HCT116 (cell line): ENCODE results near the gene UBE2E1. TPM values are rescaled to one million over a fixed set of nuclear protein-coding genes. Genes with fewer than 3 reads are reported as not detected.

Experiments
- ATAC-seq: fragments of 200-7000 bp; cut with Tn5 transposase; 2 replicates; pipeline ENCODE4 v1.9.1; 2020; ENCODE audit warnings: mild to moderate bottlenecking, moderate library complexity
- BruUV-seq: library from RNA; stranded (reverse); fragments of 400-500 nt; replicated peaks from 2 replicates; lab custom pipeline; 2021; lab: Mats Ljungman, UMichigan
- CTCF ChIA-PET: fragments of 300-600 bp; sonication (Branson Sonifier 250); formaldehyde crosslinking; loops from one replicate; lab custom pipeline; 2021; ENCODE audit warnings: antibody characterized with exemption; lab: Charles Lee
- POLR2A ChIA-PET: fragments of 300-600, 350-600 bp; sonication (Branson Sonifier 250); formaldehyde crosslinking; loops from one replicate; lab custom pipeline; 2021; ENCODE audit warnings: antibody characterized with exemption; lab: Charles Lee
- RAD21 ChIA-PET, 2 experiments: fragments of 300-600 bp; sonication (Branson Sonifier 250); formaldehyde crosslinking; loops; one replicate each; lab custom pipeline; 2023; ENCODE audit warnings: low total read pairs in 2 of 2; ENCODE audit not compliant: uncharacterized antibody in 2 of 2, unreplicated experiment in 2 of 2, low non-redundant PET in 1 of 2; lab: Charles Lee
- DNase-seq: peaks from one replicate; pipeline ENCODE4 v3.0.0-alpha.2; 2010; ENCODE audit warnings: low read depth, low spot score
- H2AFZ ChIP-seq: fragments of 200-600 bp; shearing (Covaris generic), sonication (generic); 2 replicates; pipeline ENCODE4 v1.6.1; 2017; ENCODE audit warnings: low read depth, mixed run types, mixed read lengths, antibody characterized with exemption, low read length; ENCODE audit not compliant: poor library complexity, severe bottlenecking
- H3K27ac ChIP-seq: 2 replicates; pipeline ENCODE4 v1.5.1; 2012; ENCODE audit warnings: low read depth, low read length
- H3K27me3 ChIP-seq: fragments of 200-600 bp; sonication (generic); 2 replicates; pipeline ENCODE4 v1.6.1; 2016; ENCODE audit warnings: mixed run types, low read length, mixed read lengths; ENCODE audit not compliant: insufficient read depth
- H3K36me3 ChIP-seq, 2 experiments: fragments of 200-500 bp in 1 of 2; fragments of 200-600 bp in 1 of 2; sonication (Bioruptor generic) in 1 of 2; sonication (generic) in 1 of 2; 2 replicates each; pipeline versions ENCODE4 v1.5.1 to v1.6.1; 2014 to 2016; ENCODE audit warnings: low read length in 2 of 2, inconsistent platforms in 1 of 2, mixed read lengths in 1 of 2, mixed run types in 1 of 2; ENCODE audit not compliant: insufficient read depth in 2 of 2, control insufficient read depth in 1 of 2
- H3K4me1 ChIP-seq, 2 experiments: fragments of 200-600 bp in 1 of 2; sonication (generic) in 1 of 2; 2 replicates each; pipeline versions ENCODE4 v1.5.1 to v1.6.1; 2012 to 2017; ENCODE audit warnings: low read length in 2 of 2, inconsistent platforms in 1 of 2, mild to moderate bottlenecking in 1 of 2, mixed read lengths in 1 of 2, mixed run types in 1 of 2, moderate library complexity in 1 of 2; ENCODE audit not compliant: insufficient read depth in 2 of 2, control insufficient read depth in 1 of 2
- H3K4me2 ChIP-seq: fragments of 200-600 bp; sonication (generic); 2 replicates; pipeline ENCODE4 v1.6.1; 2017; ENCODE audit warnings: mixed run types, low read length, mixed read lengths
- H3K4me3 ChIP-seq, 2 experiments: fragments of 200-600 bp in 1 of 2; sonication (generic) in 1 of 2; replicated peaks in 1 of 2; 2 replicates each; pipeline ENCODE4 v1.5.1; 2011 to 2016; ENCODE audit warnings: low read length in 2 of 2, control low read depth in 1 of 2, low read depth in 1 of 2, mild to moderate bottlenecking in 1 of 2, mixed read lengths in 1 of 2, mixed run types in 1 of 2
- H3K79me2 ChIP-seq: fragments of 200-600 bp; sonication (generic); 2 replicates; pipeline ENCODE4 v1.6.1; 2017; ENCODE audit warnings: mild to moderate bottlenecking, mixed run types, low read length, moderate library complexity, mixed read lengths; ENCODE audit not compliant: insufficient read depth
- H3K9ac ChIP-seq: fragments of 200-600 bp; sonication (generic); 2 replicates; pipeline ENCODE4 v1.6.1; 2016; ENCODE audit warnings: low read length, mixed read lengths
- H3K9me2 ChIP-seq: fragments of 200-600 bp; sonication (generic), shearing (Covaris generic); 2 replicates; pipeline ENCODE4 v1.6.1; 2017; ENCODE audit warnings: mixed run types, mild to moderate bottlenecking, moderate library complexity; ENCODE audit not compliant: insufficient read depth
- H3K9me3 ChIP-seq, 2 experiments: fragments of 200-500 bp in 1 of 2; fragments of 200-600 bp in 1 of 2; sonication (Bioruptor generic) in 1 of 2; sonication (generic) in 1 of 2; 2 replicates each; pipeline ENCODE4 v1.6.1; 2014 to 2017; ENCODE audit warnings: low read length in 2 of 2, mixed read lengths in 2 of 2, inconsistent platforms in 1 of 2, low read depth in 1 of 2, mild to moderate bottlenecking in 1 of 2, mixed run types in 1 of 2, moderate library complexity in 1 of 2; ENCODE audit not compliant: control insufficient read depth in 1 of 2, insufficient read depth in 1 of 2
- H4K20me1 ChIP-seq: fragments of 200-600 bp; sonication (generic), shearing (Covaris generic); 2 replicates; pipeline ENCODE4 v1.6.1; 2017; ENCODE audit warnings: mixed run types, mild to moderate bottlenecking, moderate library complexity; ENCODE audit not compliant: insufficient read depth
- CBX3 ChIP-seq: IDR thresholded peaks from 2 replicates; pipeline ENCODE4 v1.6.1; 2012; ENCODE audit warnings: low read depth
- EGR1 ChIP-seq: IDR thresholded peaks from 2 replicates; pipeline ENCODE4 v1.6.1; 2012; ENCODE audit warnings: low read depth
- FOSL1 ChIP-seq: IDR thresholded peaks from 2 replicates; pipeline ENCODE4 v1.6.1; 2012; ENCODE audit warnings: low read depth
- SP1 ChIP-seq: IDR thresholded peaks from 2 replicates; pipeline ENCODE4 v1.6.1; 2012; ENCODE audit warnings: low read depth
- YY1 ChIP-seq: IDR thresholded peaks from 2 replicates; pipeline ENCODE4 v1.6.1; 2011; ENCODE audit warnings: low read length, low read depth, moderate library complexity, mild to moderate bottlenecking; ENCODE audit not compliant: insufficient replicate concordance; ENCODE audit errors: extremely low read depth
- intact Hi-C: fragments of 100-400 bp; cut with micrococcal nuclease; formaldehyde crosslinking; loops from 2 replicates; pipeline ENCODE4 v1.10.0; 2022
- total RNA-seq: library from RNA; stranded (reverse); gene quantifications from one replicate; pipeline ENCODE4 v1.2.1, GENCODE V29; 2021; ENCODE audit not compliant: unreplicated experiment
- TF ChIP-seq, protein P1 (sequence below): IDR thresholded peaks from 2 replicates; pipeline ENCODE4 v1.6.1; 2011; ENCODE audit warnings: mild to moderate bottlenecking, low read length, moderate library complexity; ENCODE audit not compliant: insufficient replicate concordance; ENCODE audit errors: extremely low read depth

The UBE2E1 gene
- total RNA-seq, 1 experiment from 2014 or later, result 75.1 TPM

- CTCF ChIA-PET, result interaction anchor here (1.3 to 1.7 kb wide), 2 partner anchors 25 to 29 kb away, joined by 4 to 5 read pairs; no protein-coding TSS in a partner anchor
- no peak for TF ChIP-seq YY1
- no peak for TF ChIP-seq EGR1
- no peak for TF ChIP-seq SP1
- no peak for TF ChIP-seq CBX3
- TF ChIP-seq FOSL1, result no peak
- TF ChIP-seq, protein P1, sequence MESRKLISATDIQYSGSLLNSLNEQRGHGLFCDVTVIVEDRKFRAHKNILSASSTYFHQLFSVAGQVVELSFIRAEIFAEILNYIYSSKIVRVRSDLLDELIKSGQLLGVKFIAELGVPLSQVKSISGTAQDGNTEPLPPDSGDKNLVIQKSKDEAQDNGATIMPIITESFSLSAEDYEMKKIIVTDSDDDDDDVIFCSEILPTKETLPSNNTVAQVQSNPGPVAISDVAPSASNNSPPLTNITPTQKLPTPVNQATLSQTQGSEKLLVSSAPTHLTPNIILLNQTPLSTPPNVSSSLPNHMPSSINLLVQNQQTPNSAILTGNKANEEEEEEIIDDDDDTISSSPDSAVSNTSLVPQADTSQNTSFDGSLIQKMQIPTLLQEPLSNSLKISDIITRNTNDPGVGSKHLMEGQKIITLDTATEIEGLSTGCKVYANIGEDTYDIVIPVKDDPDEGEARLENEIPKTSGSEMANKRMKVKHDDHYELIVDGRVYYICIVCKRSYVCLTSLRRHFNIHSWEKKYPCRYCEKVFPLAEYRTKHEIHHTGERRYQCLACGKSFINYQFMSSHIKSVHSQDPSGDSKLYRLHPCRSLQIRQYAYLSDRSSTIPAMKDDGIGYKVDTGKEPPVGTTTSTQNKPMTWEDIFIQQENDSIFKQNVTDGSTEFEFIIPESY, result no peak
- POLR2A ChIA-PET, result interaction anchor here (1.6 kb wide), 1 partner anchor 58 kb away, joined by 5 read pairs; the partner anchor contains the start of genes NKIRAS1 and RPL15
- no TSS peak for BruUV-seq
- DNase-seq (no peak), ATAC-seq (no peak)
- H3K27me3 ChIP-seq, result no peaks in the 10 kb centered on the region
- H3K79me2 ChIP-seq, result peaks cover 32% of the 10 kb centered on the region
- no peaks in the 10 kb centered on the region for H3K36me3 ChIP-seq
- no peak overlapping the region for H3K4me3 ChIP-seq
- no peak overlapping the region for H3K4me2 ChIP-seq
- H3K9ac ChIP-seq, result no peak overlapping the region
- no peaks in the 10 kb centered on the region for H4K20me1 ChIP-seq
- H3K27ac ChIP-seq, result no peak overlapping the region
- intact Hi-C loops, result no loop called here
- H2AFZ ChIP-seq, result no peak overlapping the region
- no peaks in the 10 kb centered on the region for H3K9me3 ChIP-seq
- H3K4me1 ChIP-seq, result no peaks in the 10 kb centered on the region
- H3K9me2 ChIP-seq, result no peaks in the 10 kb centered on the region
- RAD21 ChIA-PET, result no interaction called here
These were observed 53.4 kb downstream of the UBE2E1 start for GRCh38 chr3:23859012-23859743.
